Thoracic aorta (tissue), 2 donors: ENCODE results near the gene PNLIPRP2. TPM values are rescaled to one million over a fixed set of nuclear protein-coding genes. Genes with fewer than 3 reads are reported as not detected.

Source experiments
- ATAC-seq: fragments of 150-250 bp; one replicate; pipeline ENCODE4 v1.8.0; 2017; ENCODE audit warnings: low read depth; ENCODE audit not compliant: insufficient number of reproducible peaks, low FRiP score
- DNase-seq: peaks from one replicate; pipeline ENCODE4 v3.0.0-alpha.2; 2020; ENCODE audit warnings: low spot score
- H3K27ac ChIP-seq, 2 donors: fragments of 200-600 bp; sonication (generic); 1 replicate in 1 of 2; 2 replicates in 1 of 2; pipeline ENCODE4 v1.5.1; 2016; ENCODE audit warnings: mild to moderate bottlenecking in 2 of 2, moderate library complexity in 2 of 2
- H3K27me3 ChIP-seq: fragments of 200-600 bp; sonication (generic); replicated peaks from 2 replicates; pipeline ENCODE4 v1.6.0; 2016; ENCODE audit warnings: mild to moderate bottlenecking; ENCODE audit not compliant: insufficient read depth
- H3K36me3 ChIP-seq: fragments of 200-600 bp; sonication (generic); one replicate; pipeline ENCODE4 v1.5.1; 2016
- H3K4me1 ChIP-seq, 2 donors: fragments of 200-600 bp; sonication (generic); 1 replicate in 1 of 2; 2 replicates in 1 of 2; pipeline versions ENCODE4 v1.5.1 to v1.6.0; 2016; ENCODE audit warnings: low read depth in 2 of 2, mild to moderate bottlenecking in 1 of 2; ENCODE audit not compliant: control insufficient read depth in 1 of 2
- H3K4me3 ChIP-seq: fragments of 200-600 bp; sonication (generic); 2 replicates; pipeline ENCODE4 v1.5.1; 2016; ENCODE audit warnings: mild to moderate bottlenecking
- H3K9me3 ChIP-seq: fragments of 200-600 bp; sonication (generic); 2 replicates; pipeline ENCODE4 v1.5.1; 2016
- total RNA-seq, 2 donors: library from RNA; depleted of rRNA; stranded (reverse); fragments of >200 nt; gene quantifications; one replicate each; pipeline versions ENCODE4 v1.1.0 to v1.2.3, GENCODE V29; 2016
- TF ChIP-seq, protein P1 (sequence below): fragments of 200-600 bp; sonication (generic); IDR thresholded peaks from one replicate; pipeline ENCODE4 v1.5.1; 2019; ENCODE audit warnings: antibody characterized with exemption

PNLIPRP2 gene
- total RNA-seq, 2 donors from 2014 or later: 2.3 TPM; not detected in 1

DNA sequence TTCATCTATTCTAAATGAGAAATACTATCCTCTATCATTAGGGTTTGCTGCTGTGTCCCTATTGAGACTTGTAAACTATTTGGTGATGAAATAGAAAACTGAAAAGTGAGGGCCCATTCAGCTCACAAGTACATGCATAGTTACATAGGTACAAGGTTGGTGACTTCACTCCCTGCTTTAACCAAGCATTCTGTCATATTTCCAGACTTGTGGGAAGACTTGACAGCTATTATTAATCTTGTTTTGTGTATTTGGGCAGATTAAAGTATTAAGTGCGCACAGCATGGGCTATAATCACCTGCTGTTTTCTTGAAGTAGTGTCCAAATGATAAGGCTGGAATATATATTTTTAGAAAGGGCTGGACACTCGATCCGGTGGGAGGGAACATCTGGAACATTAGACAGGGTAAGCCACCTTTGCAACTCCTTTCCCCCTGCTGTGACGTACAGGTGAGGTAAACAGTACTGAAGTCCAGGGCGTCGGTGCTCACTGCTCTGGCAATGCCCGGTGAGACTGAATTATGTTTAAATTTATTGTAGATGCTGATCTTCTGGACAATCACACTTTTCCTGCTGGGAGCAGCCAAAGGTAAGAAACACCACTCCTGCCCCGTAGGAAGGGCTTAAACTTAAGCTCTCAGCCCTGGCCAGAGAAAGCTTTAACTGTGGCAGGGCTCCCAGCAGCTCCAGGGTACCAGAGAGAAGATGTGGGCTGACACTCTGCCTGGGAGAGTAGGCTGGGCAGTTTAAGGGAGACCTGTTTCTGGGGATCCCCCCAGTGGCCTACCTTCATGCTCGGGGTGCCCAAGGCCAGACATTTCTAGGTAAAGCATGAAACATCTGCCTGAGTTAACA lies 29.9 kb upstream of the PNLIPRP2 start, which contains the start of gene PNLIPRP1:
TSS of gene PNLIPRP1 (plus strand) at position 370 of the 855 bp plus-strand sequence. CDS start at position 541, 171 bp downstream.
- Histone ChIP-seq H3K36me3 (no peaks in the 10 kb centered on the region), H3K9me3 (no peaks in the 10 kb centered on the region), H3K27ac (no peak within 1 kb of the TSS), H3K27me3 (no peaks in the 10 kb centered on the region), H3K4me3 (no peak within 1 kb of the TSS), H3K4me1 (no peaks in the 10 kb centered on the region)
- TF ChIP-seq, protein P1, sequence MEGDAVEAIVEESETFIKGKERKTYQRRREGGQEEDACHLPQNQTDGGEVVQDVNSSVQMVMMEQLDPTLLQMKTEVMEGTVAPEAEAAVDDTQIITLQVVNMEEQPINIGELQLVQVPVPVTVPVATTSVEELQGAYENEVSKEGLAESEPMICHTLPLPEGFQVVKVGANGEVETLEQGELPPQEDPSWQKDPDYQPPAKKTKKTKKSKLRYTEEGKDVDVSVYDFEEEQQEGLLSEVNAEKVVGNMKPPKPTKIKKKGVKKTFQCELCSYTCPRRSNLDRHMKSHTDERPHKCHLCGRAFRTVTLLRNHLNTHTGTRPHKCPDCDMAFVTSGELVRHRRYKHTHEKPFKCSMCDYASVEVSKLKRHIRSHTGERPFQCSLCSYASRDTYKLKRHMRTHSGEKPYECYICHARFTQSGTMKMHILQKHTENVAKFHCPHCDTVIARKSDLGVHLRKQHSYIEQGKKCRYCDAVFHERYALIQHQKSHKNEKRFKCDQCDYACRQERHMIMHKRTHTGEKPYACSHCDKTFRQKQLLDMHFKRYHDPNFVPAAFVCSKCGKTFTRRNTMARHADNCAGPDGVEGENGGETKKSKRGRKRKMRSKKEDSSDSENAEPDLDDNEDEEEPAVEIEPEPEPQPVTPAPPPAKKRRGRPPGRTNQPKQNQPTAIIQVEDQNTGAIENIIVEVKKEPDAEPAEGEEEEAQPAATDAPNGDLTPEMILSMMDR: no peak
- no peak for DNase-seq
- no peak for ATAC-seq

DNA sequence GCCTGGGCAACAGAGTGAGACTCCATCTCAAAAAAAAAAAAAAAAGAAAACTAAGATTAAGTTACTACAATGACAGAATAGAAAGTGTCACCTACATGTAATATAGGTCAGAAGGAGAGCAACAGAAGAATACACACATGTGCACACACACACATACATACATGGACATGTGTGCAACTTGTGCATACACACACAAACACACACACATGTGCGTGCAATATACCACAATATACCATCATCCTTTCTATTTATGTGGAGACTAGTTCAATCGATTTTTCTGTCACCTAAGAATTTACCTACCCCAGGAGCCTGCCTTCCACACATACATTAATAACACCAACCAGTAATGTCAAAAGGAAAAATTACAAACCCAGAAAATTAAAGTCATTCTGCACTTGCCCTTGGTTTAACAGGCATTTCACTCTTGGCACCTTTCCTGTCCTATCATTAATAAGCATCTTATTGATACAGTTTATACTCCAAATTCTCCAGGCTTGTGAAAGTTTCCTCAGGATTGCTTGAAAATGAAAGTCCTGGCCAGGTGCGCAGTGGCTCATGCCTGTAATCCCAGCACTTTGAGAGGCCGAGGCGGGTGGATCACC lies 27.5 kb upstream of the PNLIPRP2 start:
- no peaks in the 10 kb centered on the region for H3K27me3 ChIP-seq
- ATAC-seq: no peak
- no peaks in the 10 kb centered on the region for H3K36me3 ChIP-seq
- H3K4me3 ChIP-seq: no peak overlapping the region
- no peaks in the 10 kb centered on the region for H3K4me1 ChIP-seq
- DNase-seq: no peak
- TF ChIP-seq, protein P1: no peak
- H3K27ac ChIP-seq: no peak overlapping the region
- no peaks in the 10 kb centered on the region for H3K9me3 ChIP-seq

DNA sequence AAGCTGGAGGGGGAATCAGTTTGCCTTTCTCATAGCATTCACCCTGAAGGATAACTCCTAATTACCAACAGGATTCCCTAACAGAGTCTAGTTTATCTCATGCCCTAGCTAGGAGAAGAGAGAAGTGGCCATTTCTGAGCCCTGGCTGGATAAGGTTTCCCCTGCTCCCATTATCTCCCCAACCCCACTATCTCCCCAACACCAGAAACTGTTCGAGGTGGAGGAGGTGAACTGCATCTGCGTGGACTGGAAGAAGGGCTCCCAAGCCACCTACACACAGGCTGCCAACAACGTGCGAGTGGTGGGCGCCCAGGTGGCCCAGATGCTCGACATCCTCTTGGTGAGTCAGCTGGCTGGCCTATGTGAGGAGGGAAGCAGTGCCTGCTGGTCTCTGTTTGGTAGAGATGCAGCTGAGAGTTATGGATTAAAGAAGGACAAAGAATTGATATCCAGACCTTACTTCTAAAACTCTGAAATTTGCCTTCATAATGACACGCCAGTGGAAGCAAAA lies 26.2 kb upstream of the PNLIPRP2 start:
- Histone ChIP-seq H3K4me3 (no peak overlapping the region), H3K9me3 (no peaks in the 10 kb centered on the region), H3K36me3 (no peaks in the 10 kb centered on the region), H3K27ac (no peak overlapping the region), H3K27me3 (no peaks in the 10 kb centered on the region), H3K4me1 (no peaks in the 10 kb centered on the region)
- ATAC-seq (no peak), DNase-seq (no peak)
- TF ChIP-seq, protein P1: no peak

DNA sequence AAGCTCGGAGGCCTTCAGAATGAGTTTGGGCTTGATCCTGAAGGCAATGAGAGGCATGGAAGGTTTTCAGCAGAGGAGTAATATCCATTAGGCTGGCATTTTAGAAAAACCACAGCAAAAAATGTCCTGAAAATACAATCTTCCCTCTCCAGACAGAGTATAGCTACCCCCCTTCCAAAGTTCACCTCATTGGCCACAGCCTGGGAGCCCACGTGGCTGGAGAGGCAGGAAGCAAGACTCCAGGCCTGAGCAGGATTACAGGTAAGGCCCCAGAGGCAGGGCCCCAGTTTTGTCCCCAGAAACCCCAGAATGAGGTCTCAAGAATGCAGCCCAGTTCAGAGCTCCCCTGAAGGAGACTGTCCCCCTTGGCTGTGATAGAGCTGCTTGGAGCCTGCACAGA lies 24.7 kb upstream of the PNLIPRP2 start:
- Histone ChIP-seq H3K27ac (no peak overlapping the region), H3K4me3 (no peak overlapping the region), H3K9me3 (no peaks in the 10 kb centered on the region), H3K4me1 (no peaks in the 10 kb centered on the region), H3K27me3 (no peaks in the 10 kb centered on the region), H3K36me3 (no peaks in the 10 kb centered on the region)
- DNase-seq (no peak), ATAC-seq (no peak)
- TF ChIP-seq, protein P1: no peak

DNA sequence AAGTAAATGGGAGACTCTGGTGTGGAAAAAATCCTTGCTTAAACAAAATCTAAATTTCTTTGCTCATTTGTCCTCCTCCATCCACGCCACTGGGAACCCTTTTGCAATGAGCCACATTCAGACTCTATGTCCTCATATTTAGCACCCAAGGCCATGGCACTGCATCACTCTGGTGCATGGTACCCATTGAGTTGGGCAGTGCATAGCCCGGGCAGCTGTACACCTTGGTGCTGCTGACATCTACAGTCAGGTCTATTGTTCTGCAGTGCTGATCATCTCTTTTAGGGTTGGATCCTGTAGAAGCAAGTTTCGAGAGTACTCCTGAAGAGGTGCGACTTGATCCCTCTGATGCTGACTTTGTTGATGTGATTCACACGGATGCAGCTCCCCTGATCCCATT lies 23.2 kb upstream of the PNLIPRP2 start:
- no peaks in the 10 kb centered on the region for H3K4me1 ChIP-seq
- no peaks in the 10 kb centered on the region for H3K36me3 ChIP-seq
- H3K27ac ChIP-seq: no peak overlapping the region
- no peak for DNase-seq
- H3K4me3 ChIP-seq: no peak overlapping the region
- no peak for ATAC-seq
- TF ChIP-seq, protein P1: no peak
- H3K9me3 ChIP-seq: no peaks in the 10 kb centered on the region
- H3K27me3 ChIP-seq: no peaks in the 10 kb centered on the region
